CD4-positive, alpha-beta memory T cell (primary cell): ENCODE measurements around the gene ILDR1. TPM values are rescaled to one million over a fixed set of nuclear protein-coding genes. Genes with fewer than 3 reads are reported as not detected.

Experiments used
- CTCF ChIA-PET: fragments of 350-600 bp; sonication (Branson Sonifier 250); formaldehyde crosslinking; loops from one replicate; lab custom pipeline; 2021; ENCODE audit warnings: inconsistent platforms; ENCODE audit not compliant: partially characterized antibody; lab: Charles Lee
- POLR2A ChIA-PET: fragments of 350-600 bp; sonication (Branson Sonifier 250); formaldehyde crosslinking; loops from one replicate; lab custom pipeline; 2021; ENCODE audit not compliant: partially characterized antibody; lab: Charles Lee
- DNase-seq, 5 donors: peaks; one replicate each; pipeline versions ENCODE4 v3.0.0 to v3.0.0-alpha.2; 2020 to 2022; ENCODE audit warnings: mixed read lengths in 1 of 5
- H3K27ac ChIP-seq: one replicate; pipeline ENCODE4 v1.7.0; 2013; ENCODE audit warnings: low read depth, low read length
- H3K27me3 ChIP-seq: 2 replicates; pipeline ENCODE4 v1.7.0; 2013; ENCODE audit warnings: mild to moderate bottlenecking, low read length, moderate library complexity; ENCODE audit not compliant: insufficient read depth
- H3K36me3 ChIP-seq: 2 replicates; pipeline ENCODE4 v1.7.0; 2013; ENCODE audit warnings: mild to moderate bottlenecking, low read length, moderate library complexity; ENCODE audit not compliant: insufficient read depth
- H3K4me1 ChIP-seq: 2 replicates; pipeline ENCODE4 v1.7.0; 2013; ENCODE audit warnings: mild to moderate bottlenecking, low read length, moderate library complexity; ENCODE audit not compliant: insufficient read depth
- H3K4me3 ChIP-seq, 2 donors: one replicate each; pipeline ENCODE4 v1.7.0; 2013; ENCODE audit warnings: low read length in 2 of 2, mild to moderate bottlenecking in 1 of 2
- H3K9me3 ChIP-seq, 2 donors: one replicate each; pipeline ENCODE4 v1.7.0; 2013; ENCODE audit warnings: low read length in 2 of 2, control low read depth in 1 of 2; ENCODE audit not compliant: control insufficient read depth in 1 of 2
- H3K27ac Mint-ChIP-seq, 7 donors: one replicate each; pipeline ENCODE4 v1.8.0; 2020 to 2021; ENCODE audit warnings: mixed read lengths in 7 of 7, mild to moderate bottlenecking in 6 of 7, inconsistent platforms in 3 of 7, moderate library complexity in 3 of 7
- H3K27me3 Mint-ChIP-seq, 2 donors: one replicate each; pipeline ENCODE4 v1.8.0; 2020 to 2021; ENCODE audit warnings: mixed read lengths in 2 of 2
- H3K36me3 Mint-ChIP-seq, 2 donors: one replicate each; pipeline ENCODE4 v1.8.0; 2020 to 2021; ENCODE audit warnings: mixed read lengths in 2 of 2, inconsistent platforms in 1 of 2, mild to moderate bottlenecking in 1 of 2
- H3K4me1 Mint-ChIP-seq, 4 donors: one replicate each; pipeline ENCODE4 v1.8.0; 2020 to 2021; ENCODE audit warnings: mixed read lengths in 4 of 4, mild to moderate bottlenecking in 1 of 4
- H3K4me3 Mint-ChIP-seq, 8 donors: one replicate each; pipeline ENCODE4 v1.8.0; 2020 to 2021; ENCODE audit warnings: mixed read lengths in 8 of 8, mild to moderate bottlenecking in 7 of 8, moderate library complexity in 6 of 8, inconsistent platforms in 3 of 8
- H3K9me3 Mint-ChIP-seq, 8 donors: one replicate each; pipeline ENCODE4 v1.8.0; 2020 to 2021; ENCODE audit warnings: mixed read lengths in 8 of 8, mild to moderate bottlenecking in 5 of 8, inconsistent platforms in 3 of 8, moderate library complexity in 1 of 8
- intact Hi-C: fragments of 100-400 bp; cut with micrococcal nuclease; formaldehyde crosslinking; loops from one replicate; pipeline ENCODE4 v1.15.1; 2023
- polyA plus RNA-seq, 2 donors: library from polyadenylated mRNA; unstranded; fragments of 300-500 nt; fragmentation: Illumina TruSeq; gene quantifications; one replicate each; pipeline ENCODE4 v1.2.3, GENCODE V29; 2021
- total RNA-seq, 2 experiments: library from RNA; stranded (reverse); gene quantifications; one replicate each; pipeline ENCODE4 v1.2.3, GENCODE V29; 2021

Gene ILDR1
- total and polyA plus RNA-seq, 4 experiments from 2014 or later = not detected

- no peak overlapping the region for H3K4me3 ChIP-seq
- Mint-ChIP-seq H3K4me1 (peaks cover 0 to 5% (median 2%) of the 10 kb centered on the region in 4 donors), H3K36me3 (no peaks in the 10 kb centered on the region), H3K9me3 (peaks cover 0 to 2% (median 0%) of the 10 kb centered on the region in 8 donors), H3K4me3 (peak overlapping the region in 4 of 8 donors; percentile 3 to 44 (median 16)), H3K27ac (peak overlapping the region in 1 of 7 donors; percentile 56), H3K27me3 (peaks cover 28 to 30% of the 10 kb centered on the region in 2 donors)
- H3K27me3 ChIP-seq = no peaks in the 10 kb centered on the region
- no peaks in the 10 kb centered on the region for H3K4me1 ChIP-seq
- H3K36me3 ChIP-seq = no peaks in the 10 kb centered on the region
- DNase-seq = no peak
- POLR2A ChIA-PET = no interaction called here
- H3K27ac ChIP-seq = no peak overlapping the region
- intact Hi-C loops = no loop called here
- H3K9me3 ChIP-seq = no peaks in the 10 kb centered on the region
- CTCF ChIA-PET = no interaction called here
These were observed 1.0 kb downstream of the ILDR1 start for GRCh38 chr3:122021037-122021436.

GRCh38 chr3:122019493-122019892 lies 2.6 kb downstream of the ILDR1 start:
- peaks cover 0 to 5% (median 2%) of the 10 kb centered on the region in 4 donors for H3K4me1 Mint-ChIP-seq
- DNase-seq = no peak
- Histone ChIP-seq H3K4me1 (no peaks in the 10 kb centered on the region), H3K27ac (no peak overlapping the region), H3K9me3 (no peaks in the 10 kb centered on the region), H3K36me3 (no peaks in the 10 kb centered on the region), H3K27me3 (no peaks in the 10 kb centered on the region), H3K4me3 (no peak overlapping the region)
- H3K4me3 Mint-ChIP-seq = no peak overlapping the region
- no peaks in the 10 kb centered on the region for H3K36me3 Mint-ChIP-seq
- CTCF ChIA-PET = interaction anchor here (0.8 kb wide), 1 partner anchor 18 kb away, joined by 3 read pairs; no protein-coding TSS in a partner anchor
- no peak overlapping the region for H3K27ac Mint-ChIP-seq
- H3K27me3 Mint-ChIP-seq = peaks cover 30 to 31% of the 10 kb centered on the region in 2 donors
- intact Hi-C loops = no loop called here
- POLR2A ChIA-PET = no interaction called here
- peaks cover 0 to 3% (median 0%) of the 10 kb centered on the region in 8 donors for H3K9me3 Mint-ChIP-seq

GRCh38 chr3:122014741-122015140 lies 7.3 kb downstream of the ILDR1 start:
- Histone ChIP-seq H3K36me3 (no peaks in the 10 kb centered on the region), H3K4me1 (no peaks in the 10 kb centered on the region), H3K4me3 (no peak overlapping the region), H3K27ac (no peak overlapping the region), H3K27me3 (no peaks in the 10 kb centered on the region), H3K9me3 (no peaks in the 10 kb centered on the region)
- intact Hi-C loops = no loop called here
- Mint-ChIP-seq H3K36me3 (no peaks in the 10 kb centered on the region), H3K9me3 (peaks cover 0 to 3% (median 0%) of the 10 kb centered on the region in 8 donors), H3K27ac (no peak overlapping the region), H3K4me3 (no peak overlapping the region), H3K27me3 (peaks cover 16 to 21% of the 10 kb centered on the region in 2 donors), H3K4me1 (no peaks in the 10 kb centered on the region)
- CTCF ChIA-PET = no interaction called here
- POLR2A ChIA-PET = no interaction called here
- DNase-seq = no peak

GRCh38 chr3:122013448-122013925 lies 8.6 kb downstream of the ILDR1 start:
- intact Hi-C loops = no loop called here
- Mint-ChIP-seq H3K4me3 (peak overlapping the region in 1 of 8 donors; percentile 16), H3K9me3 (peaks cover 0 to 3% (median 0%) of the 10 kb centered on the region in 8 donors), H3K27me3 (peaks cover 11 to 12% of the 10 kb centered on the region in 2 donors), H3K27ac (no peak overlapping the region), H3K4me1 (no peaks in the 10 kb centered on the region), H3K36me3 (no peaks in the 10 kb centered on the region)
- Histone ChIP-seq H3K27ac (no peak overlapping the region), H3K9me3 (no peaks in the 10 kb centered on the region), H3K36me3 (no peaks in the 10 kb centered on the region), H3K27me3 (no peaks in the 10 kb centered on the region), H3K4me3 (no peak overlapping the region), H3K4me1 (no peaks in the 10 kb centered on the region)
- ChIA-PET POLR2A (interaction anchor here (0.6 kb wide), 1 partner anchor 337 kb away, joined by 3 read pairs; no protein-coding TSS in a partner anchor), CTCF (no interaction called here)
- DNase-seq = no peak

- intact Hi-C loops = no loop called here
- H3K4me1 Mint-ChIP-seq = no peaks in the 10 kb centered on the region
- Histone ChIP-seq H3K9me3 (no peaks in the 10 kb centered on the region), H3K36me3 (no peaks in the 10 kb centered on the region), H3K27ac (no peak overlapping the region), H3K4me3 (no peak overlapping the region), H3K27me3 (no peaks in the 10 kb centered on the region), H3K4me1 (no peaks in the 10 kb centered on the region)
- peaks cover 9 to 10% of the 10 kb centered on the region in 2 donors for H3K27me3 Mint-ChIP-seq
- H3K27ac Mint-ChIP-seq = no peak overlapping the region
- no peaks in the 10 kb centered on the region for H3K36me3 Mint-ChIP-seq
- ChIA-PET POLR2A (no interaction called here), CTCF (no interaction called here)
- peaks cover 0 to 3% (median 0%) of the 10 kb centered on the region in 8 donors for H3K9me3 Mint-ChIP-seq
- H3K4me3 Mint-ChIP-seq = no peak overlapping the region
- DNase-seq = no peak
These were observed 9.2 kb downstream of the ILDR1 start for GRCh38 chr3:122012821-122013220.

- no peak for DNase-seq
- Histone ChIP-seq H3K27me3 (no peaks in the 10 kb centered on the region), H3K4me3 (no peak overlapping the region), H3K27ac (no peak overlapping the region), H3K36me3 (no peaks in the 10 kb centered on the region), H3K9me3 (no peaks in the 10 kb centered on the region), H3K4me1 (no peaks in the 10 kb centered on the region)
- Mint-ChIP-seq H3K4me3 (no peak overlapping the region), H3K36me3 (no peaks in the 10 kb centered on the region), H3K9me3 (peaks cover 0 to 3% (median 0%) of the 10 kb centered on the region in 8 donors), H3K4me1 (no peaks in the 10 kb centered on the region), H3K27me3 (peaks cover 5 to 9% of the 10 kb centered on the region in 2 donors), H3K27ac (no peak overlapping the region)
- ChIA-PET POLR2A (no interaction called here), CTCF (no interaction called here)
- intact Hi-C loops = no loop called here
These were observed 10.7 kb downstream of the ILDR1 start for GRCh38 chr3:122011396-122011795.

GRCh38 chr3:122010506-122010905 lies 11.5 kb downstream of the ILDR1 start:
- POLR2A ChIA-PET = no interaction called here
- Mint-ChIP-seq H3K27ac (no peak overlapping the region), H3K36me3 (no peaks in the 10 kb centered on the region), H3K4me3 (no peak overlapping the region), H3K27me3 (peaks cover 2 to 10% of the 10 kb centered on the region in 2 donors), H3K9me3 (no peaks in the 10 kb centered on the region), H3K4me1 (no peaks in the 10 kb centered on the region)
- no peaks in the 10 kb centered on the region for H3K27me3 ChIP-seq
- H3K4me3 ChIP-seq = no peak overlapping the region
- no peaks in the 10 kb centered on the region for H3K4me1 ChIP-seq
- no peak overlapping the region for H3K27ac ChIP-seq
- DNase-seq = no peak
- intact Hi-C loops = no loop called here
- CTCF ChIA-PET = no interaction called here
- no peaks in the 10 kb centered on the region for H3K9me3 ChIP-seq
- no peaks in the 10 kb centered on the region for H3K36me3 ChIP-seq
